HEK293T (cell line): Measurements from ENCODE around the gene NDUFV3.

ENCODE experiments used
- CTBP1 ChIP-seq: fragments of 450-650 bp; IDR thresholded peaks from 2 replicates; pipeline ENCODE4 v1.6.1; 2016; ENCODE audit warnings: borderline replicate concordance
- FOXA1 ChIP-seq: fragments of 450-650 bp; IDR thresholded peaks from 2 replicates; pipeline ENCODE4 v1.6.1; 2016; ENCODE audit warnings: mild to moderate bottlenecking
- FOXM1 ChIP-seq: fragments of 450-650 bp; IDR thresholded peaks from 2 replicates; pipeline ENCODE4 v1.6.1; 2017; ENCODE audit warnings: mild to moderate bottlenecking, borderline replicate concordance

DNA sequence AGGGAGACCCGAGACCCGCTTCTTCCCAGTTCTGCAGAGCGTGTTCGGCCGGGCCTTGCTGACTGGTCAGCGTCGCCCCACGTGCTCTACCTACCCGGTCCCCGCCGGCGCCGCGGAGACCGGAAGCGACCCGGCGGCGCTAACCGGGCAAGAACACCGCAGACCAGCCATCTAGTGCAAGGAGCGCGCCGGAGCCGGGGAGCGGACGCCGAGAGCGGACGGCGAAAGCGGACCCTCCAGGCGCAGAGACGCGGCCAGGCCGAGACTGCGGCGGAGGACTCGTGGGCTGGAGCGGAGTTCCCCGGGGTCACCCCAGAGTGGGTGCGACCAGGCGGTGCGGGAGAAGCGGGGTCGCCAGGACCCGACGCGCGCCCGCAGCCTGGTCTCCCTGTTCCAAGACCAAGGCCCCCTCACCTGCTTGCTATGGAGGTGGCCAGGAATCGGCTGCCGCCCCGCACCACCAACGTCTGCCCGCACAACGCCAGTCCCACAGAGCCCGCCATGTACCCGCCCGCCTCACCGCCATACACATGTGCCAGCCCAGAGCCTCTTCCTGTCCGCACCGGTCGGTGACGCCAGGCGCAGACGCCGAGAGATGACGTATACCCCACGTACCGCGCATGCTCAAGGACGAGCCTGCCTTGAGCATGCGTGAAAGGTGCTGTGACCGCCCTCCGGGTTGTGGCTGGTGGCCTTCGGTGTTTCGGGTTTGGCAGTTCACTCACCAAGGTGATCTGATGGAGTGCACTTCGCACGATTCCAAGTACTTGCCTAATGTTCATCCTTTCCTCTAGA, 13.9 kb upstream of the NDUFV3 start, which contains the start of gene WDR4:
- no peak for TF ChIP-seq CTBP1
- no peak for TF ChIP-seq FOXM1
- TF ChIP-seq FOXA1: no peak
